Measurements from ENCODE around the gene SGK2.

SGK2 gene

DNA sequence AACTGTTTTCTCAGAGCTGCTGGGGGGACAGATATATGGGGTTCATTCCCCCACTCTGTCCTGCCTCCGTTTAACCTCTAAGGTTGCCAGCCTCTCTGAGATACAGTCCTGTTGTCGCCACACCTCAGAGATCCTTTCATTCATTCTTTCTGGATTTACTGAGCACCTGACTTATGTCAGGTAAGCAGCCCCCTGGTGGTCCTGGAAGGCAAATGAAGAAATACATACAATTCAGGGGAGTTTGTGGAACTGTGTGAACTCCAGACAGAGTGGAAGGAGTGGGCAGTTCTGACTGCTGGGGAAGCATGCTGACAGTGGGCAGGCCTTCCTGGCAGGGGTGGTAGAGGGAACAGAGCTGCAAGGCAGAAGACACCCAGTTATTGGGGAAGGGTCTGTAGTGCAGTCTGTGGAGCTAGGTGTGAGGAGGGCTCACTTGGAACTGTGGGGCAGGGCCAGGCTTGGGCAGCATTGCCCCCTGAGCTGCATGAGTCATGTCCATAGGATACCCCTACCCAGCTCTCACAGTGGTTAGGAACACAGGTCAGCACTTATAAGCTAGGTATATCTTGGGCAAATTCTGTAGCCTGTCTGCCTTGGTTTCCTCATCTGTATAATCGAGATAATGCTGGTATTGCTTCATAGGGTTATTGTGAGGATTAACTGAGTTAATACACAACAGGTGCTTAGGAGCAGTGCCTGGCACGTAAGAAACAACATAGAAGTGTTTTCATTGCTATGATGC lies 12.8 kb upstream of the SGK2 start:
- no peak overlapping the region for H3K4me3 ChIP-seq (ENCODE audit: low read depth, low read length)
- TF ChIP-seq, protein P1, sequence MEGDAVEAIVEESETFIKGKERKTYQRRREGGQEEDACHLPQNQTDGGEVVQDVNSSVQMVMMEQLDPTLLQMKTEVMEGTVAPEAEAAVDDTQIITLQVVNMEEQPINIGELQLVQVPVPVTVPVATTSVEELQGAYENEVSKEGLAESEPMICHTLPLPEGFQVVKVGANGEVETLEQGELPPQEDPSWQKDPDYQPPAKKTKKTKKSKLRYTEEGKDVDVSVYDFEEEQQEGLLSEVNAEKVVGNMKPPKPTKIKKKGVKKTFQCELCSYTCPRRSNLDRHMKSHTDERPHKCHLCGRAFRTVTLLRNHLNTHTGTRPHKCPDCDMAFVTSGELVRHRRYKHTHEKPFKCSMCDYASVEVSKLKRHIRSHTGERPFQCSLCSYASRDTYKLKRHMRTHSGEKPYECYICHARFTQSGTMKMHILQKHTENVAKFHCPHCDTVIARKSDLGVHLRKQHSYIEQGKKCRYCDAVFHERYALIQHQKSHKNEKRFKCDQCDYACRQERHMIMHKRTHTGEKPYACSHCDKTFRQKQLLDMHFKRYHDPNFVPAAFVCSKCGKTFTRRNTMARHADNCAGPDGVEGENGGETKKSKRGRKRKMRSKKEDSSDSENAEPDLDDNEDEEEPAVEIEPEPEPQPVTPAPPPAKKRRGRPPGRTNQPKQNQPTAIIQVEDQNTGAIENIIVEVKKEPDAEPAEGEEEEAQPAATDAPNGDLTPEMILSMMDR (IDR thresholded peaks at IDR 0.05; ENCODE audit: borderline replicate concordance, insufficient read depth, low read depth, low read length): no peak

DNA sequence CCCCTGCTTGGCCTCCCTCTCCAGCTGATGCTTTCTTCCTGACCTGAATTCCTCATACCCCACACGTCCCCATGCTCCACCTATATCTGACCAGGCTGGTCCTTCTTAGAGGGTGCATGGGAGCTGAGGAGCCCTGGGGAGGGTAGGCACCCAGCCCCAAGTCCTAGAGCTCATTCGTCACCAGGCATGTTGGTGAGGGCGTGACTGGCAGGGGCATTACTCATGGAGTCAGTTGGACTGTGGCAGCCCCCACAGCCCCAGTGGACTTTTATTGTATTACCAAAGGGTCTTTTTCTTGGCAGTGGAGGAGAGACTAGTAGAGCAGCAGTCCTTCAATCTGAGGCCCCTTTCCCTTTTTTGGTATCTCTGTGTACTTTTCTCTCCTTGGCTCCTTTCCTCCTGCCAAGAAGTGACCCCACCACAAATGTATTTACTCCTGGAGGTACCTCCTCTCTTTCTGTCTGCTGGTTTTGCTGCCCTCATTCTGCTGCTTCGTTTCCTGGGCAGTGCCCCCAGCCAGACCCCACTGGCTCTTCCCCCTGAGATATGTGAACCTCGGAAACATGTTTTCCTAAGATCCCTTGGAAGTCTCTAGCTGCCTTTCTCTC lies 10.4 kb upstream of the SGK2 start:
- TF ChIP-seq, protein P1 (IDR thresholded peaks at IDR 0.05; ENCODE audit: borderline replicate concordance, insufficient read depth, low read depth, low read length): no peak
- H3K4me3 ChIP-seq (ENCODE audit: low read depth, low read length): no peak overlapping the region

DNA sequence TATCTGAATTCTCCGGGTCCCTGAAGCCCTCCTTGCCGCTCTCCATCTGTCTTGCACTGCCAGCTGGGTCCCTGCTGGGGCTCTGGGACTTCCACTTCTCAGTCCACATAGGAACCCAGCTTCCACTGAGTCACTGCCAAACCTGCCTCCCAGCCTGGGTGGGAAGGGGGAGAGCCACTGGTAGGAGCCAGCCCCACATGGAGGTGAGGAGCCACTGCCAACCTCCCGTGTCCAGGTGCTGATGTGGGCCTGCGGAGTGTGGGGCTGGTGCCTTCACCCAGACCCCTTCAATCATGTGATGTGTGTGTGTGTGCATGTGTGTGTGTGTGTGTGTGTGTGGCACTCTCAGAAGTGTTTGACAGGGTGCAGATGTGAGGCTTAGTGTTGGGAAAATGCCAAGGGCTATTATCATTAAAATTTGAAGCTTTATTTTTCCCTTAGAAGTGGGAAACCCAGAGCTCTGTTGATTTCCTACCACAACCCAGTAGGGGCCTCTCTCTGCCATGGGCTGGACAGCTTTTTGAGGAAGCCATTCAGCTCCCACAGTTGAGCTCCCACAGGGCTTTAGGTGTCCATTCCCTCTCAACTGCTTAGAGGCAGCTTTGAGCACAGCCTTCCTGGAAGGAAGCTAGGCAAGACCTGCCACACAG lies 9.3 kb upstream of the SGK2 start:
- no peak overlapping the region for H3K4me3 ChIP-seq (ENCODE audit: low read depth, low read length)
- TF ChIP-seq, protein P1 (IDR thresholded peaks at IDR 0.05; ENCODE audit: borderline replicate concordance, insufficient read depth, low read depth, low read length): no peak

DNA sequence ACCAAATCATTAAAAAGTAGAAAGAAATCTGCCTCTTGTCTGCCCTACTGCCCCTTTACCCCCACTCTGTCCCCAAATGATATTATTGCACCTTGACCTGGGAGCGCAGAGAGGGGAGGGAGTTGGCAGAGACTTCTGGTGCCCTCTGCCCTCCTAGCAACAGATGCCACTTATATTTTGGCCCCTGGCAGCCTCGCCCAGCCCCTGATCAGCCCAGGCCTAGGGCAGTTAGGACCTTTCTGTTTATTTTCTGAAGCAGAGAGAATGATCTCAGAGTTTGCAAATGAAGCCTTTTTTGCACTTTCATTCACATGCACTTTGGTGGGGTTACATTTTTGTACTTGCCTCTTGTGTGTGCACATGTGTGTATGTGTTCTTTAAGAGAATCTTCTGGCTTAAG lies 8.4 kb upstream of the SGK2 start:
- TF ChIP-seq, protein P1 (IDR thresholded peaks at IDR 0.05; ENCODE audit: borderline replicate concordance, insufficient read depth, low read depth, low read length): no peak
- no peak overlapping the region for H3K4me3 ChIP-seq (ENCODE audit: low read depth, low read length)

DNA sequence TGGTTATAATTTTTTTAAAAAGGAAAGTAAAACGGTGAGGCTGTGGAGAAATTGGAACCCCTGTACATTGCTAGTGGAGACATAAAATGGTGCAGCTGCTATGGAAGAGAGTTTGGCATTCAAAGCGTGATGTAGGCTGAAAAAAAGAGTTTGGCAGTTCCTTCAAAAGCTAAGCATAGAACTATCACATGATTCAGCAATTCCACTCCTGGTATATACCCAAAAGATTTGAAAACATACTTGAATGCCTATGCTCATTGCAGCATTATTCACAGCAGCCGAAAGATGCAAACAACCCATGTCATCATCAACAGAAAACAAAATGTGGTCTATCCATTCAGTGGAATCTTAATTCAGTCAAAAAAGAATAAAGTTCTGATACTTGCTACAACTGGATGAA lies 4.5 kb upstream of the SGK2 start:
- H3K4me3 ChIP-seq (ENCODE audit: low read depth, low read length): no peak overlapping the region
- TF ChIP-seq, protein P1 (IDR thresholded peaks at IDR 0.05; ENCODE audit: borderline replicate concordance, insufficient read depth, low read depth, low read length): no peak

DNA sequence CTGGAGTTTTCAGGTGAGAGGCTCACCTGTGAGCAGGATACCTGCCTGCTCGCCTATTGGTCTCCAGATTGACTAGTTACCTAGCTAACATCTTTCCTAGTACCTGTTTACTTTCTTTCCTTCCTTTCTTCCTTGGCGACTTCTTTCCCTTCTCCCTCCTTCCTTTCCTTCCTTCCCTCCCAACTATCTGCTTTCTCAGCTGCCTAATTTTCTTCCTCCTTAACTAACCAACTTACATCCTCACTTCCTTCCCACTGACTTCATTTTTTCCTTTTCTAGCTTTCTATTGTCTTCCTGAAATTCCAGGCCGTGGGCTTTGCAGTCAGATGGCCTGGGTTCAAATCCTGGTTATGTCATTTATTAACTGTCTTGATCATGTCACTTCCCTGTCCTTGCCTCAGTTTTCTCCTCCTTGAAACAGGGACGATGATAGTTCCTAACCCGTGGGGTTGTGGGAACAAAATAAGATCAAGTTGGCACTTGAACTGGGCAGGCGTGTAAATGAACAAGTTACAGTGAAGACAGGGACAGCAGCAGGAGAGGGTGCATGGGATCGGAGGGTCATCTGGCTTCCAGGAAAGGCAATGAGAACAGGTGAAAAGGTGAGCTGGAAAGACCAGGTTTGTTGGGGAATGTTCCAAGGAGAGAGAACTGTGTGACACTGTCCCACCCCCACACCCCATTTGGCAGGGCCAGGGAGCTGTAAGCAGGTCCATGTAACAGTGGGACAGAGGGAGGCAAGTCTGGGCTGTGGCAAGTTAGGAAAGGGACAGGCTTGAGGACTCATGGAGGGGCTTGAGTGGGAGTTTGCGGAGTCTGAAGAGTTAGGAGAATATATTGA lies 540 bp downstream of the SGK2 start:
- TF ChIP-seq, protein P1 (IDR thresholded peaks at IDR 0.05; ENCODE audit: borderline replicate concordance, insufficient read depth, low read depth, low read length): no peak
- H3K4me3 ChIP-seq (ENCODE audit: low read depth, low read length): no peak overlapping the region
